Measurements from ENCODE around the gene LY6G6F. TPM values are rescaled to one million over a fixed set of nuclear protein-coding genes. Genes with fewer than 3 reads are reported as not detected.

LY6G6F gene
- total and polyA plus RNA-seq, 2 of the 13 experiments (the other 11 are each of a cell fraction or from before 2014, with no cell fraction given), result not detected

- 0 out of 2 replicates have a peak, but pooled peaks have one; percentile 8 for TF ChIP-seq ZNF430 (CRISPR knock-in tag; IDR thresholded peaks at IDR 0.05)
- peak in 1 of 2 experiments; percentile 90; a peak in 2 of 4 replicates for TF ChIP-seq REST (IDR thresholded peaks at IDR 0.05; ENCODE audit: borderline replicate concordance in 1 of 2, low read depth in 1 of 2, low read length in 2 of 2)
- TF ChIP-seq MEIS2 (CRISPR knock-in tag; IDR thresholded peaks at IDR 0.05), result peak; percentile 15; the same call in 1 of the 2 replicates
- 0 out of 2 replicates have a peak, but pooled peaks have one; percentile 4 for TF ChIP-seq ZNF615 (CRISPR knock-in tag; IDR thresholded peaks at IDR 0.05; ENCODE audit: borderline replicate concordance)
- no peak for TF ChIP-seq POGK (CRISPR knock-in tag; conservative IDR thresholded peaks at IDR 0.05)
- 0 out of 2 replicates have a peak, but pooled peaks have one; percentile 33 for TF ChIP-seq ZNF232 (CRISPR knock-in tag; IDR thresholded peaks at IDR 0.05; ENCODE audit: borderline replicate concordance)
- TF ChIP-seq GZF1 (CRISPR knock-in tag; IDR thresholded peaks at IDR 0.05), result 0 out of 2 replicates have a peak, but pooled peaks have one; percentile 2
- TF ChIP-seq ZNF343 (CRISPR knock-in tag; IDR thresholded peaks at IDR 0.05), result peak; percentile 27; the same call in 1 of the 2 replicates
- TF ChIP-seq ZNF24 (IDR thresholded peaks at IDR 0.05), result no peak
- TF ChIP-seq ZNF737 (CRISPR knock-in tag; IDR thresholded peaks at IDR 0.05; ENCODE audit: borderline replicate concordance), result 0 out of 2 replicates have a peak, but pooled peaks have one; percentile 58
- 0 out of 2 replicates have a peak, but pooled peaks have one; percentile 18 for TF ChIP-seq MXD3 (CRISPR knock-in tag; IDR thresholded peaks at IDR 0.05)
- TF ChIP-seq ZFP41 (CRISPR knock-in tag; IDR thresholded peaks at IDR 0.05; ENCODE audit: borderline replicate concordance), result peak; percentile 38; the same call in 1 of the 2 replicates
- TF ChIP-seq TSC22D2 (CRISPR knock-in tag; IDR thresholded peaks at IDR 0.05; ENCODE audit: borderline replicate concordance), result 0 out of 2 replicates have a peak, but pooled peaks have one; percentile 11
- TF ChIP-seq ZNF678 (CRISPR knock-in tag; IDR thresholded peaks at IDR 0.05), result 0 out of 2 replicates have a peak, but pooled peaks have one; percentile 57
- TF ChIP-seq ELF4 (CRISPR knock-in tag; IDR thresholded peaks at IDR 0.05; ENCODE audit: borderline replicate concordance), result 0 out of 2 replicates have a peak, but pooled peaks have one; percentile 51
- TF ChIP-seq TAF15 (IDR thresholded peaks at IDR 0.05; ENCODE audit: low read depth, low read length, poor library complexity, severe bottlenecking), result no peak
- TF ChIP-seq PLSCR1 (CRISPR knock-in tag; IDR thresholded peaks at IDR 0.05; ENCODE audit: borderline replicate concordance), result no peak
- 0 out of 2 replicates have a peak, but pooled peaks have one; percentile 53 for TF ChIP-seq BATF2 (CRISPR knock-in tag; IDR thresholded peaks at IDR 0.05)
These were observed 46.9 kb upstream of the LY6G6F start (continued) for GRCh38 chr6:31659649-31660380.
